GM18951 (cell line): ENCODE measurements around the gene DPEP2NB.
"Not testable (repeated sequence)": the region's sequence is repeated elsewhere in the genome, so short reads cannot be mapped to it uniquely, and the experiment has no call there.

Source experiments
- POLR2A ChIP-seq: IDR thresholded peaks from 4 replicates; pipeline ENCODE4 v1.6.1; 2011; ENCODE audit warnings: mild to moderate bottlenecking; ENCODE audit not compliant: insufficient read length, insufficient read depth; ENCODE audit errors: extremely low read depth
- in situ Hi-C: fragments of 300-500 bp; cut with MboI; formaldehyde crosslinking; loops from one replicate; pipeline ENCODE4 v1.12.0; 2022; ENCODE audit warnings: low sequenced_read_pairs, mixed read lengths, inconsistent platforms; ENCODE audit not compliant: unreplicated experiment

Gene DPEP2NB

GRCh38 chr16:68033101-68033500, 17.4 kb upstream of the DPEP2NB start:
- TF ChIP-seq POLR2A: no peak
- in situ Hi-C loops: loop anchor here (25.0 kb wide), 1 partner anchor 371 kb away; the partner anchor contains the start of genes ACD, C16orf86, ENKD1 and PARD6A

GRCh38 chr16:68031951-68032350, 16.2 kb upstream of the DPEP2NB start:
- TF ChIP-seq POLR2A: no peak
- in situ Hi-C loops: loop anchor here (25.0 kb wide), 1 partner anchor 370 kb away; the partner anchor contains the start of genes ACD, C16orf86, ENKD1 and PARD6A

DNA sequence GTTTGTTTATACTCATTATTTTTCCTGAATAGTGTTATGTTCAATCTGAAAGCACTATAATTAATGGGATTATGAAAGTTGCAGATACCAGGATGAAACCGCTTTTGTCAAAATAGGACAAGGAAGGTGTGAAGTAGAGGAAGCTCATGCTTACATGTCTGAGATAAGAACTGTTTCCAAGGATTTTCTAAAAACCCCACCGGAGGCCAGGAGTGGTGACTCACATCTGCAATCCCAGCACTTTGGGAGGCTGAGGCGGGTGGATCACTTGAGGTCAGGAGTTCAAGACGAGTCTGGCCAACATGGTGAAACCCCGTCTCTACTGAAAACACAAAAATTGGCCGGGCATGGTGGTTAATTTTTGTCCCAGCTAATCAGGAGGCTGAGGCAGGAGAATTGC, 14.4 kb upstream of the DPEP2NB start:
- in situ Hi-C loops: loop anchor here (25.0 kb wide), 1 partner anchor 368 kb away; the partner anchor contains the start of genes ACD, C16orf86, ENKD1 and PARD6A

DNA sequence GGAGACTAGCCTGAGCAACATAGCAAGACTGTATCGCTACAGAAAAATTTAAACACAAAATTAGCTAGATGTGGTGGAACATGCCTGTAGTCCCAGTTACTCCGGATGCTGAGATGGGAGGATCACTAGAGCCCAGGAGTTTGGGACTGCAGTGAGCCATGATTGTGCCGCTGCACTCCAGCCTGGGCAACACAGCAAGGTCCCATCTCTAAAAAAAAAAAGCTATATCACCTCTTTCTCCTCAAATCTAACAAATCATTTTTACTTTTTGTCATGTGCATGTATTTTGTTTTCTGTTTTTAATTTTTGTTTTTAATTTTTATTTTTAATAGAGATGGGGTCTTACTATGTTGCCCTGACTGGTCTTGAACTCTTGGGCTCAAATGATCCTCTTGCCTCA, 13.3 kb upstream of the DPEP2NB start:
- in situ Hi-C loops: loop anchor here (25.0 kb wide), 1 partner anchor 367 kb away; the partner anchor contains the start of genes ACD, C16orf86, ENKD1 and PARD6A
- TF ChIP-seq POLR2A: no peak

DNA sequence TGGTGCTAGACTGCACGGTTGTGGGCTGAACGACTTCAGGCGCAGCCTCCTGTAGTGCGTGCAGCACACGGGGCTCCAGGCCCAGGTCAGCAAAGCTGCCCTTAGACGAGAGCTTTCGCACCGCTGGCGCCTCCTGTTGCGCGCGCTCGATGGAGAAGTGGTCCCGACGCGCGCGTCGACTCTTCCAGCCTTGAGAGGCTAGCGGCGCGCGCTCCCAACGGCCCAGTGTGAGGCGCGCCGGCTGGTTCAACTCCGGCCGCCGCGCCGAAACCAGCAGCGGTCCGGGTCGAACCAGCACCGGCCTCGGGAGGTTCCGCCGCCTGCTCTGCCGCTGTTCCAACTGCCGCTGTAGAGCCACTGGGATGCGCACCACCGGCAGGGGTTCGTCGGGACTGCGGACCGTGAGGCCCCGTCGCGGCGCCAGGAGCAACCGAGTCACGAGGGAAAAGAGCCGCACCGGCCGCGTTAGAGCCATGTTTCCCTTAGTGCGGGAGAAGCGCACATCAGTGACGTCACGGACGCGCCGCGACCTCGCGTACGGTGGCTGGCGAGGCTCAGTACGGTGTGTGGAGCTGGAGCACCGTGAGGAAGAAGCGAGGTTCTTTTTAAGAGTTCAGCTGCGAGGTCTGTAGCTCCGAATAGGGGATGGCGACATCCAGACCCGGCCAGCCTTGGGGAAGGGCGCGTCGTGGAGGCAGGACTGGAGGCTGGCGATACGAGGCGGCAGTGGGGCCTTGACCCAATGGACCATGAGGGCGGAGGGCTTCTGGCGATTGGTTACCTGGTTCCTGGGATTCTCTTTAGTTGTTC, 7.2 kb upstream of the DPEP2NB start, which contains the start of the genes DDX28 and DUS2:
DDX28 (minus strand) TSS at position 505 of the 810 bp plus-strand sequence; CDS start at position 475, 30 bp downstream.
DUS2 (plus strand) TSS at position 557 of the 810 bp plus-strand sequence. CDS start 14,740 bp downstream, outside the sequence.
- in situ Hi-C loops: no loop called here
- TF ChIP-seq POLR2A: peak; percentile 80

DNA sequence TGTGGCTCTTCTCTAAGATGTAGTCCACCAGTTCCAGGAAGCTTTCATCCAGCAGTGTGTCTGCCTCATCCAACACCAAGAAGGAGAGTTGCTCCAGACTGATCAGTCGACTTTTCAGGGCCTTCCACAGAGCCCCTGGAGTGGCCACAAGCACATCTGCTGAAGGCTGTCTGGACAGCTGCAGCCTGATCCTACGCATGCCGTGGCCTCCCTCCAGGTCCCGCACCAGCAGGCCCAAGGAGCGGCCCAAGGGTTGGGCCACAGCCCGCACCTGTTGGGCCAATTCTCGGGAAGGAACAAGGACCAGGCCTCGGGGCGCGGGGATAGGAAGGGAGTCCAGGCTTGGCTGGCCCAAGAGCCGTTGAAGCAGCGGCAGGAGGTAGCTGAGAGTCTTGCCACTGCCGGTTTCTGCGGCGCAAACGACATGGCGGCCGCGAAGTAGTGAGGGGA, 6.6 kb upstream of the DPEP2NB start:
- in situ Hi-C loops: no loop called here
- no peak for TF ChIP-seq POLR2A

DNA sequence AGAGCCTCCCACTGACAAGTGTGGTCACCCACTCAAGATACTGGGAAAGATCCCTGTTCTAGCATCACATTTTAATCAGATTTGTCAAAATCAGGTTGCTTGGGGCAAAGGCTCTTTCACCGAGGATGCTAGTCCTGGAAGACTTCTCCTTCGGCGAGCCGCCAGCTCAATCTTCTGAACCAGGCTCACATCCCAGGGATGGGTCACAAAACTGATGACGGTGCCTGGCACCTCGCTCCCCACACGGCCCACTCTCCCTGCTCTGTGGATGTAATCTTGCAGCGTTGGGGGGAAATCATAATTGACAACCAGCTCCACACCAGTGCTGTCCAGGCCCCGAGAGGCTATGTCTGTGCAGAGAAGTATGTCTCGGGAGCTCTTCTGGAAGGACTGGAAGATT, 5.8 kb upstream of the DPEP2NB start:
- in situ Hi-C loops: no loop called here
- no peak for TF ChIP-seq POLR2A

DNA sequence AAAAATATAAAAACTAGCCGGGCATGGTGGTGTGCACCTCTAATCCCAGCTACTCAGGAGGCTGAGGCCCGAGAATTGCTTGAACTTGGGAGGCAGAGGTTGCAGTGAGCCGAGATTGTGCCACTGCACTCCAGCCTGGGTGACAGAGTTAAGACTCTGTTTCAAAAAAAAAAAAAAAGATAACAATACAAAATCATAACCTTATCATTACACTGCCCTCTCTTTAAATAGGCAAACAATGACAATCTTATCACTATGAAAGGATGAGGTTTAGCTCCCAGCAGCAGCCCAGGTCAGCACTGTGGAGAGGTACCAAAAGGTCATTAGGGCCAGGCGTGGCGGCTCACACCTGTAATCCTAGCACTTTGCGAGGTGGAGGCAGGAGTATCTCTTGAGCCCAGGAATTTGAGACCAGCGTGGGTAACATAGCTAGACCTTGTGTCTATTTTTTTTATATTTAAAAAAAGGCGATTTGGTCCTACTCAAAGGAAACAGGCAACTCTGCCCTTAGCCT, 3.5 kb upstream of the DPEP2NB start:
- in situ Hi-C loops: no loop called here
- TF ChIP-seq POLR2A: no peak

DNA sequence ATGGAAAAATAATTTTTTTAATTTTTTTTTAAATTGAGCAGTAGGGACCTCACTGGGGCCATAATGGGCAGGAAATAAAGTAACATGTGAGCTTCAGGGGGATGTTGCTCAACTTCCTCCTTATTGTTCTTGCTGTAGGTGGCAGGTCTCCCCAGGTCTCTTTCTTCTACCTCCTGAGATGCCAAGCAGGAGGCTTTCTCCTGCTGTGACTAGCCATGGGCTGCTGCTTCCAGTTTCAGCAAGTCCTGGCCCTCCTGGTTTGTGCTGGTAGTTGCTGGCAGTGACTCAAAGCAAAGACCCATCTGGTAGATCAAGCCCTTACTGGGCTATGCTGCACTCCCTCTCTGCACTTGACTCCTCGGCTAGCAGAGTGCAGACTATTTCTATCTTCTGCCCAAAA, 2.3 kb downstream of the DPEP2NB start:
- no peak for TF ChIP-seq POLR2A
- in situ Hi-C loops: no loop called here

- in situ Hi-C loops: not testable (repeated sequence)
Observed at GRCh38 chr16:68009872-68010271, 5.8 kb downstream of the DPEP2NB start.

DNA sequence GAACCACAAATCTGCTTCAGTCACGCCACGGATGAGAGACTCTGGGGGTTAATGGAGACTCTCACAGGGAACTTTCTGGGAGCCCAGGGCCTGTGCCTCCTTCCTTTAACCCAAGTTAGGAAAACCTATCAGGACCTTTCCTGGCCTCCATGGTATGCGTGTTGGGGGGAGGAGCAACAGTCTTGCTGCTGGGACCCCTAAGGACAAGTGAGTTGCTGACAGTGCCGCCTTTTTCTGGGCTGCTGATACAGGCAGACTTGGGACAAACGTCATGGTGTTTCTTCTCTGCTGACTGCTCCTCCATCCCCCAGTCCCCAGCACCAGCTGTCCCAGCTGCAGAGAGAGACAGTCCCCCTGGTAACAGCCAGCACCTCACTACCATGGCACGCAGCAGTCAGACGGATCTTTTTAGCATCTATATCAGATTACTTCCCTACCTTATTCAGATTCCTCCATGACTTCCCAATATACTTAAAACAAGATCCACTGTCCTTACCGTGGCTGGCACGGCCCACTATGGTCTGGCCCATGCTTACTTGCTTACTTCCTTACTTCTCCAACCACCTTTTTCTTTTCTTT, 6.5 kb downstream of the DPEP2NB start:
- in situ Hi-C loops: no loop called here
- no peak for TF ChIP-seq POLR2A

- in situ Hi-C loops: no loop called here
- no peak for TF ChIP-seq POLR2A
Observed at GRCh38 chr16:68005786-68006286, 9.9 kb downstream of the DPEP2NB start.

DNA sequence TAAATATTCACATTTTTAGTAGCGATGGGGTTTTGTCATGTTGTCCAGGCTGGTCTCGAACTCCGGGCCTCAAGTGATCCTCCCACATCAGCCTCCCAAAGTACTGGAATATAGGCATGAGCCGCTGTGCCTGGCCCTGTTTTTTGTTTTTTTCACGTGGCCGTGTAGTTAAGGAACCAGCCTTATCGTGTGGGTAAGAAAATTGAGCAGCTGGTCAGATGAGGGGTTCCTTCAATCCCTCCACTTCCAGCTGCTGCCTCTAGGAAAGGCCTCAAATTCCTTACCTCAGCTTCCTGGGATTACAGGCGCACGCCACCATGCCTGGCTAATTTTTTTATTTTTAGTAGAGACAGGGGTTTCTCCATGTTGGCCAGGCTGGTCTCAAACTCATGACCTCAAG, 10.5 kb downstream of the DPEP2NB start:
- TF ChIP-seq POLR2A: no peak
- in situ Hi-C loops: no loop called here

DNA sequence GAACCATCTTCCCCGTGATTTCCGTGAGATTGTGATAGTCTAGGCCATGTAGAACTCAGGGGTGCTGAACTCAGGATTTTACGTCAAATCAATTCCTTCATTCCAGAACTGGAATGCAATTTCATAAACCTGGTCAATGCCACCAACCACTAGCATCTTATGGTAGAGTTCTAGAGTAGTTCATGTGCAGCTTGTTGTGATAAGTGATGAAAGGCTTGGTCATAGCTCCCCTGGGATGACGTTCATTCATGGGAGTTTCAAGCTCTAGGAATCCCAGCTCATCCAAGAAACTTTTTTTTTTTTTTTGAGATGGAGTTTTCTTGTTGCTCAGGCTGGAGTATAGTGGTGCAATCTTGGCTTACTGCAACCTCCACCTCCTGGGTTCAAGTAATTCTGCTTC, 12.7 kb downstream of the DPEP2NB start:
- in situ Hi-C loops: no loop called here
- no peak for TF ChIP-seq POLR2A

DNA sequence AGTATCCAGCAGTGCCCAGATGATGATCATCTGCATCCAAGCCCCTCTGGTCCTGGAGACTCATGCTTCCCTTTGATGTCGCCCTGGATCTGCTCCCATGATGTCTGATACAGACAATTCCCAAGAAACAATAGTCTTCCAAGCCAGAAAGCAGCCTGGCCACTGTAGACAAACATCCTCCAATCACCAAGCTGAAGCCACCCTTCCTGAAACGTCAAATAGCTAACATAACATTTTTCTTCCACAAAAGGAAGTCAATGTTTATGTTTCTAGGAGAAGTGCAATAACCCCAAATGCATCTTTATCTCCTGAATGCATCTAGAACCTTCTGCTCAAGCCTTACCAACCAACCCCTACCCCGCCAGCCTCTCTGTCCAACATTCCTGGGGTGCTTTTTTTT, 15.3 kb downstream of the DPEP2NB start:
- TF ChIP-seq POLR2A: no peak
- in situ Hi-C loops: no loop called here
